ENCODE results near the gene RRAS2.
"Not testable (repeated sequence)": the region's sequence is repeated elsewhere in the genome, so short reads cannot be mapped to it uniquely, and the experiment has no call there.

The RRAS2 gene

GRCh38 chr11:14254533-14255237 is 104.3 kb downstream of the RRAS2 start:
- H3K27ac ChIP-seq = no peak overlapping the region
- H3K4me2 ChIP-seq (ENCODE audit: low read length) = no peak overlapping the region
- H3K4me1 ChIP-seq = no peaks in the 10 kb centered on the region
- H3K9ac ChIP-seq = no peak overlapping the region
- no peaks in the 10 kb centered on the region for H3K79me2 ChIP-seq
- TF ChIP-seq, protein P1, sequence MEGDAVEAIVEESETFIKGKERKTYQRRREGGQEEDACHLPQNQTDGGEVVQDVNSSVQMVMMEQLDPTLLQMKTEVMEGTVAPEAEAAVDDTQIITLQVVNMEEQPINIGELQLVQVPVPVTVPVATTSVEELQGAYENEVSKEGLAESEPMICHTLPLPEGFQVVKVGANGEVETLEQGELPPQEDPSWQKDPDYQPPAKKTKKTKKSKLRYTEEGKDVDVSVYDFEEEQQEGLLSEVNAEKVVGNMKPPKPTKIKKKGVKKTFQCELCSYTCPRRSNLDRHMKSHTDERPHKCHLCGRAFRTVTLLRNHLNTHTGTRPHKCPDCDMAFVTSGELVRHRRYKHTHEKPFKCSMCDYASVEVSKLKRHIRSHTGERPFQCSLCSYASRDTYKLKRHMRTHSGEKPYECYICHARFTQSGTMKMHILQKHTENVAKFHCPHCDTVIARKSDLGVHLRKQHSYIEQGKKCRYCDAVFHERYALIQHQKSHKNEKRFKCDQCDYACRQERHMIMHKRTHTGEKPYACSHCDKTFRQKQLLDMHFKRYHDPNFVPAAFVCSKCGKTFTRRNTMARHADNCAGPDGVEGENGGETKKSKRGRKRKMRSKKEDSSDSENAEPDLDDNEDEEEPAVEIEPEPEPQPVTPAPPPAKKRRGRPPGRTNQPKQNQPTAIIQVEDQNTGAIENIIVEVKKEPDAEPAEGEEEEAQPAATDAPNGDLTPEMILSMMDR (IDR thresholded peaks at IDR 0.05) = no peak
- H3K27me3 ChIP-seq (ENCODE audit: control insufficient read depth, insufficient read depth, low read length) = no peaks in the 10 kb centered on the region
- no peak overlapping the region for H3K4me3 ChIP-seq (ENCODE audit: low read depth, low read length)
- no peaks in the 10 kb centered on the region for H3K36me3 ChIP-seq (ENCODE audit: control insufficient read depth, insufficient read depth, low read length)
- no peak overlapping the region for H2AFZ ChIP-seq
- H3K9me3 ChIP-seq (ENCODE audit: control insufficient read depth, low read length) = no peaks in the 10 kb centered on the region

- Histone ChIP-seq H3K27ac (no peak overlapping the region), H3K27me3 (ENCODE audit: control insufficient read depth, insufficient read depth, low read length) (no peaks in the 10 kb centered on the region), H2AFZ (no peak overlapping the region), H3K79me2 (no peaks in the 10 kb centered on the region), H3K4me1 (no peaks in the 10 kb centered on the region), H3K4me3 (ENCODE audit: low read depth, low read length) (no peak overlapping the region), H3K36me3 (ENCODE audit: control insufficient read depth, insufficient read depth, low read length) (no peaks in the 10 kb centered on the region), H3K4me2 (ENCODE audit: low read length) (no peak overlapping the region), H3K9ac (no peak overlapping the region), H3K9me3 (ENCODE audit: control insufficient read depth, low read length) (no peaks in the 10 kb centered on the region)
- TF ChIP-seq, protein P1 (IDR thresholded peaks at IDR 0.05) = no peak
Observed at GRCh38 chr11:14253840-14254239, 105.1 kb downstream of the RRAS2 start.

- no peaks in the 10 kb centered on the region for H3K4me1 ChIP-seq
- H3K27me3 ChIP-seq (ENCODE audit: control insufficient read depth, insufficient read depth, low read length) = no peaks in the 10 kb centered on the region
- H2AFZ ChIP-seq = no peak overlapping the region
- no peak overlapping the region for H3K9ac ChIP-seq
- H3K4me3 ChIP-seq (ENCODE audit: low read depth, low read length) = no peak overlapping the region
- H3K27ac ChIP-seq = no peak overlapping the region
- no peaks in the 10 kb centered on the region for H3K79me2 ChIP-seq
- no peaks in the 10 kb centered on the region for H3K36me3 ChIP-seq (ENCODE audit: control insufficient read depth, insufficient read depth, low read length)
- no peak overlapping the region for H3K4me2 ChIP-seq (ENCODE audit: low read length)
- TF ChIP-seq, protein P1 (IDR thresholded peaks at IDR 0.05) = no peak
- H3K9me3 ChIP-seq (ENCODE audit: control insufficient read depth, low read length) = no peaks in the 10 kb centered on the region
Observed at GRCh38 chr11:14253421-14253820, 105.6 kb downstream of the RRAS2 start.

- H3K36me3 ChIP-seq (ENCODE audit: control insufficient read depth, insufficient read depth, low read length); H3K27ac ChIP-seq; H3K4me3 ChIP-seq (ENCODE audit: low read depth, low read length); H3K4me2 ChIP-seq (ENCODE audit: low read length); H3K79me2 ChIP-seq; H3K27me3 ChIP-seq (ENCODE audit: control insufficient read depth, insufficient read depth, low read length); H3K4me1 ChIP-seq; H2AFZ ChIP-seq; H3K9ac ChIP-seq; H3K9me3 ChIP-seq (ENCODE audit: control insufficient read depth, low read length): not testable (repeated sequence)
Observed at GRCh38 chr11:14252501-14252900, 106.5 kb downstream of the RRAS2 start.

DNA sequence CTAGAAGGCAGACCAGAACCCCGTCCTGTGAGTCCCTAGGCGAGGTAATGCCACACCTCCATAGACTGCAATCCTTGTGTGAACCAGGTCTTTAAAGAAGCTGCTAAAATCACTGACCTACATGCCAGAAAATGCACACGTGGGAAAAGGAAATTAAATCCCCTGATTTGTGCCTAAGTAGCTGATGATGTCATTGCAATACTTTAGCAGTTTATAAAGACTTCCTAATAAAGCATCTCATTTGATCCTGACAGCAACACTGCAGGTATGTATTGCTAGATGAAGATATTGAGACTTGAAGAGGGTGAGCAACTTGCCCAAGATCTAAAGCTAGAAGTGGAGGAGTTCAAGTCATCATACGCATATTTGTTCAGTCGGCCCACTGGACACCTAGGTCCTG is 107.2 kb downstream of the RRAS2 start:
- Histone ChIP-seq H3K27me3 (ENCODE audit: control insufficient read depth, insufficient read depth, low read length) (no peaks in the 10 kb centered on the region), H3K79me2 (no peaks in the 10 kb centered on the region), H3K9me3 (ENCODE audit: control insufficient read depth, low read length) (no peaks in the 10 kb centered on the region), H3K4me1 (no peaks in the 10 kb centered on the region), H3K27ac (no peak overlapping the region), H3K36me3 (ENCODE audit: control insufficient read depth, insufficient read depth, low read length) (no peaks in the 10 kb centered on the region), H2AFZ (no peak overlapping the region), H3K4me2 (ENCODE audit: low read length) (no peak overlapping the region), H3K9ac (no peak overlapping the region), H3K4me3 (ENCODE audit: low read depth, low read length) (no peak overlapping the region)
- TF ChIP-seq, protein P1 (IDR thresholded peaks at IDR 0.05) = no peak

Data from parathyroid adenoma (tissue), 2 donors.